PC-9 (cell line): Measurements from ENCODE around the gene PRDX3. TPM values are rescaled to one million over a fixed set of nuclear protein-coding genes. Genes with fewer than 3 reads are reported as not detected.

ENCODE experiments used
- BruUV-seq: library from RNA; stranded (reverse); fragments of 400-500 nt; replicated peaks from 2 replicates; lab custom pipeline; 2021; lab: Mats Ljungman, UMichigan
- CTCF ChIA-PET: fragments of 300-600 bp; sonication (Branson Sonifier 250); formaldehyde crosslinking; loops from one replicate; lab custom pipeline; 2022; ENCODE audit warnings: antibody characterized with exemption; lab: Charles Lee
- POLR2A ChIA-PET: fragments of 300-600 bp; sonication (Branson Sonifier 250); formaldehyde crosslinking; loops from one replicate; lab custom pipeline; 2022; ENCODE audit warnings: antibody characterized with exemption; ENCODE audit not compliant: unreplicated experiment; lab: Charles Lee
- DNase-seq, 2 experiments: peaks; one replicate each; pipeline versions ENCODE4 v3.0.0 to v3.0.0-alpha.2; 2015 to 2022; ENCODE audit warnings: mixed read lengths in 1 of 2
- H2AFZ ChIP-seq: fragments of 200-600 bp; sonication (generic); 2 replicates; pipeline ENCODE4 v1.8.1; 2017; ENCODE audit warnings: antibody characterized with exemption
- H3F3A ChIP-seq: fragments of 200-600 bp; sonication (generic); 2 replicates; pipeline ENCODE4 v1.8.1; 2017; ENCODE audit warnings: antibody characterized with exemption, mild to moderate bottlenecking, low read depth; ENCODE audit not compliant: insufficient read depth
- H3K27ac ChIP-seq: fragments of 200-600 bp; sonication (generic); 2 replicates; pipeline ENCODE4 v1.6.1; 2016; ENCODE audit warnings: mixed run types
- H3K27me3 ChIP-seq: fragments of 200-600 bp; sonication (generic); 2 replicates; pipeline ENCODE4 v1.6.1; 2016; ENCODE audit warnings: low read depth, mixed run types; ENCODE audit not compliant: insufficient read depth
- H3K36me3 ChIP-seq: fragments of 200-600 bp; sonication (generic); 2 replicates; pipeline ENCODE4 v1.6.1; 2016; ENCODE audit warnings: low read depth, mixed run types
- H3K4me1 ChIP-seq: fragments of 200-600 bp; sonication (generic); replicated peaks from 2 replicates; pipeline ENCODE4 v1.6.1; 2016; ENCODE audit warnings: mixed run types; ENCODE audit not compliant: insufficient read depth
- H3K4me2 ChIP-seq: fragments of 200-600 bp; sonication (generic); 2 replicates; pipeline ENCODE4 v1.6.1; 2017; ENCODE audit warnings: mixed run types
- H3K4me3 ChIP-seq: fragments of 200-600 bp; sonication (generic); 2 replicates; pipeline ENCODE4 v1.6.1; 2016; ENCODE audit warnings: mixed run types
- H3K79me2 ChIP-seq: fragments of 200-600 bp; sonication (generic); 2 replicates; pipeline ENCODE4 v1.6.1; 2017; ENCODE audit warnings: low read depth, mixed run types
- H3K9me2 ChIP-seq: fragments of 200-600 bp; sonication (generic); 2 replicates; pipeline ENCODE4 v1.8.1; 2017; ENCODE audit warnings: mild to moderate bottlenecking; ENCODE audit not compliant: insufficient read depth
- H3K9me3 ChIP-seq: fragments of 200-600 bp; sonication (generic); 2 replicates; pipeline ENCODE4 v1.8.1; 2016; ENCODE audit warnings: low read depth; ENCODE audit not compliant: insufficient read depth
- H4K20me1 ChIP-seq: fragments of 200-600 bp; sonication (generic); 2 replicates; pipeline ENCODE4 v1.8.1; 2017; ENCODE audit not compliant: insufficient read depth
- EZH2 ChIP-seq: fragments of 200-600 bp; sonication (generic); IDR thresholded peaks from 2 replicates; pipeline ENCODE4 v1.8.0; 2017; ENCODE audit warnings: antibody characterized with exemption, low read depth
- intact Hi-C: fragments of 100-400 bp; cut with micrococcal nuclease; formaldehyde crosslinking; loops from one replicate; pipeline ENCODE4 v1.10.0; 2022; ENCODE audit not compliant: unreplicated experiment
- total RNA-seq: library from RNA; stranded (reverse); gene quantifications from 2 replicates; pipeline ENCODE4 v1.2.3, GENCODE V29; 2021
- TF ChIP-seq, protein P1 (sequence below): fragments of 200-600 bp; sonication (generic); conservative IDR thresholded peaks from 2 replicates; pipeline ENCODE4 v1.6.1; 2017; ENCODE audit warnings: mixed run types, antibody characterized with exemption, mild to moderate bottlenecking, moderate library complexity

Gene PRDX3
- total RNA-seq, 1 experiment from 2014 or later, result 144 TPM

DNA sequence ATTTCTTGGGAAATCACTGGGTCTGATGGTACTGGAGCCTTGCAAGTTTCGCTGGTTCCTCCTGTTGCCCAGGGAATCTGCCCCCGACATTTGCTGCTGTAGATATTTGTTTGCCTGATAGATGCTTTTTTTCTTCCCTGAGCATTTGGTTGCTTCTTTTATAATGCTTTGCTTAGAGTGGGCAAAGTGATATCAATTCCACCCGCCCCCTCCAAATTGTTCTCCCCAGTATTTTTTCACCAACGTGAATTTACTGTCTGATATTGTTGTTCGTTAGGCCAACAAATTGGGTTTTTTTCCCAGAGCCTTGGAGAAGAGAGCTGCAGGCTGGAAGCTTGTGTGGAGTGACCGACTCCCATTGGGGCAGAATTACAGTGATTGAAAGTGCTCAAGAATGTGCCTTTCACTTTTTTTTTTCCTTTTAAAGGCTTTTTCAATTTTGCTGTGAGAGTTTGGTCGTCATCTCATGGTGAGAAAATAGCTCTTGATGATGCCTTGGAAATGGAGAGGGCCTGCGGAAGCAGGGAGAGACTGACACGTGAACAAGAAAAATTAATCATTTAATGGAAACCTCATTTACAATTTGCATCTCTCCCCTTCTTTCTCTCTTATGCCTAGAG is 31.2 kb upstream of the PRDX3 start:
- TF ChIP-seq, protein P1, sequence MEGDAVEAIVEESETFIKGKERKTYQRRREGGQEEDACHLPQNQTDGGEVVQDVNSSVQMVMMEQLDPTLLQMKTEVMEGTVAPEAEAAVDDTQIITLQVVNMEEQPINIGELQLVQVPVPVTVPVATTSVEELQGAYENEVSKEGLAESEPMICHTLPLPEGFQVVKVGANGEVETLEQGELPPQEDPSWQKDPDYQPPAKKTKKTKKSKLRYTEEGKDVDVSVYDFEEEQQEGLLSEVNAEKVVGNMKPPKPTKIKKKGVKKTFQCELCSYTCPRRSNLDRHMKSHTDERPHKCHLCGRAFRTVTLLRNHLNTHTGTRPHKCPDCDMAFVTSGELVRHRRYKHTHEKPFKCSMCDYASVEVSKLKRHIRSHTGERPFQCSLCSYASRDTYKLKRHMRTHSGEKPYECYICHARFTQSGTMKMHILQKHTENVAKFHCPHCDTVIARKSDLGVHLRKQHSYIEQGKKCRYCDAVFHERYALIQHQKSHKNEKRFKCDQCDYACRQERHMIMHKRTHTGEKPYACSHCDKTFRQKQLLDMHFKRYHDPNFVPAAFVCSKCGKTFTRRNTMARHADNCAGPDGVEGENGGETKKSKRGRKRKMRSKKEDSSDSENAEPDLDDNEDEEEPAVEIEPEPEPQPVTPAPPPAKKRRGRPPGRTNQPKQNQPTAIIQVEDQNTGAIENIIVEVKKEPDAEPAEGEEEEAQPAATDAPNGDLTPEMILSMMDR, result peak; percentile 31; the same call in 1 of the 2 replicates
- no peak for TF ChIP-seq EZH2
- no peak for DNase-seq
- no peaks in the 10 kb centered on the region for H3K9me3 ChIP-seq
- CTCF ChIA-PET, result interaction anchor here (0.7 to 1.3 kb wide), 3 partner anchors 24 to 450 kb away, joined by 3 to 14 read pairs (median 4); no protein-coding TSS in a partner anchor
- H3K79me2 ChIP-seq, result no peaks in the 10 kb centered on the region
- intact Hi-C loops, result loop anchor here (1.0 to 10.0 kb wide), 6 partner anchors 42 to 645 kb away; partner anchors contain the start of gene BAG3
- H2AFZ ChIP-seq, result no peak overlapping the region
- peak overlapping the region; percentile 57 for H3K4me2 ChIP-seq
- H3K36me3 ChIP-seq, result no peaks in the 10 kb centered on the region
- no peaks in the 10 kb centered on the region for H4K20me1 ChIP-seq
- POLR2A ChIA-PET, result no interaction called here
- H3K27me3 ChIP-seq, result no peaks in the 10 kb centered on the region
- H3K27ac ChIP-seq, result no peak overlapping the region
- peaks cover 20% of the 10 kb centered on the region for H3K4me1 ChIP-seq
- H3K9me2 ChIP-seq, result no peaks in the 10 kb centered on the region
- H3K4me3 ChIP-seq, result no peak overlapping the region
- BruUV-seq, result no TSS peak
- no peaks in the 10 kb centered on the region; the same call in 1 of the 2 replicates for H3F3A ChIP-seq

DNA sequence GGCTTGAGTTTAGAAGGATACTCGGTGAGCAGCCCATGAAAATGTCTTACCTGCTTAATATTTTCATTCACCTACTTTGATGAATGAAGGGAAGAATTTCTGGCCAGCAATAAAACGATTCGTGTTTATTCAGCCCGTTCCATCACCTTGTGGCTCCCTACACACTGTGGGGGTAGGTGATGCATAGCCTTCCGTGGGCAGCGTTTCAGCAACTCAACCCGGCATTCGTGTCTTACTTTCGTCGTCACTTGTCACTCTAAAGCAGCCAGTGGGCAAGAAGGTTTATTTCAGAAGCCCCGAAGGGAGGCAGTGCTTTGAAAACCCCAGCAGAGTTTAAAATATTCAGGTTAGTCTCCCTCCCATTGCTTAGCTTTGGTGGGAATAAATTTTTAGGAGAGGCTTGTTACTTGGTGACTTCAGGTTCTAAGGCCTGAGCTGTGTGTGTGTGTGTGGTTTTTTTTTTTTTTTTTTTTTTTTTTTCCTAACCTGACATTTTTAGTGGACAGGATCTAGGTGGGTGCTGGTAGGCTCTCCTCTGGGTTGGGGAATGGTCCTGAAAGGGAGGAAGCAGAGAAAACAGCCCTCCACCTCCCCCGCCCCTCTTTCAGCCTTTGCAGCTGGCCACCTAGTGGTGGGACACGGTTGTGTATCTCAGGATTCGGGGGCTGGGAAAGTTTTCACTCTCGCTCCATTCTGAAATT is 30.6 kb upstream of the PRDX3 start:
- Histone ChIP-seq H3K27me3 (no peaks in the 10 kb centered on the region), H3K9me3 (no peaks in the 10 kb centered on the region), H3K4me1 (peaks cover 20% of the 10 kb centered on the region), H3K27ac (no peak overlapping the region), H3K9me2 (no peaks in the 10 kb centered on the region), H2AFZ (no peak overlapping the region), H3K4me3 (peak overlapping the region; percentile 86; the same call in 1 of the 2 replicates), H3K36me3 (no peaks in the 10 kb centered on the region), H3K79me2 (no peaks in the 10 kb centered on the region), H4K20me1 (no peaks in the 10 kb centered on the region), H3F3A (peaks cover 3% of the 10 kb centered on the region; the same call in 1 of the 2 replicates), H3K4me2 (peak overlapping the region; percentile 97)
- DNase-seq, result peak in 1 of 2 experiments; percentile 9
- POLR2A ChIA-PET, result interaction anchor here (0.6 kb wide), 2 partner anchors 106 to 129 kb away, joined by 15 to 26 read pairs; partner anchors contain the start of gene EIF3A
- CTCF ChIA-PET, result interaction anchor here (0.6 to 1.3 kb wide), 6 partner anchors 25 to 283 kb away, joined by 3 to 14 read pairs (median 5); no protein-coding TSS in a partner anchor
- intact Hi-C loops, result loop anchor here (1.0 to 10.0 kb wide), 6 partner anchors 43 to 646 kb away; partner anchors contain the start of gene BAG3
- no peak for TF ChIP-seq EZH2
- TF ChIP-seq, protein P1, result peak; percentile 80
- BruUV-seq, result no TSS peak

DNA sequence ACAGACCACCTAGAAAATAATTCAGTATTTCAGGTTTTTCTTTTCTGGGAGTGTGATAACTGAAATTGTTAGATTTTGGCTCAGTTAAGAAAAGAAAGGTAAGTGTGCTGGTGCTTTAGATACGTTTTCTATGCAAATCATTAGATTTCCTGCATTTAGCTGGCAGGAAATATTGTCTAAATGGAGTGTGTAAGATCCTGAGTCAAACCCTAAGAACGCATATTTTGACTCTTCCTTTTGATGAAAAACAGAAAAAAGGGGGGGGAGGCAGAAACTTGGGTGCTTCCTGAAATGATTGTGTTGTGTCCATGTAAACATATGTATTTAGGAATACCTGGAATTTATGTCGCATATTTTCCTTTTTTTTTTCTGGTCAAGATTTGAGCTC is 29.9 kb upstream of the PRDX3 start:
- Histone ChIP-seq H3K79me2 (no peaks in the 10 kb centered on the region), H3K36me3 (no peaks in the 10 kb centered on the region), H3K4me2 (peak overlapping the region; percentile 97), H3K27ac (no peak overlapping the region), H2AFZ (peak overlapping the region; percentile 87), H3K27me3 (no peaks in the 10 kb centered on the region), H4K20me1 (no peaks in the 10 kb centered on the region), H3F3A (peaks cover 3% of the 10 kb centered on the region; the same call in 1 of the 2 replicates), H3K4me3 (peak overlapping the region; percentile 86; the same call in 1 of the 2 replicates), H3K9me3 (no peaks in the 10 kb centered on the region), H3K4me1 (peaks cover 21% of the 10 kb centered on the region), H3K9me2 (no peaks in the 10 kb centered on the region)
- POLR2A ChIA-PET, result no interaction called here
- BruUV-seq, result no TSS peak
- TF ChIP-seq, protein P1, result no peak
- TF ChIP-seq EZH2, result no peak
- CTCF ChIA-PET, result interaction anchor here (1.1 to 1.2 kb wide), 2 partner anchors 63 to 284 kb away, joined by 3 to 5 read pairs; no protein-coding TSS in a partner anchor
- no peak for DNase-seq
- intact Hi-C loops, result loop anchor here (2.0 to 10.0 kb wide), 4 partner anchors 44 to 646 kb away; partner anchors contain the start of gene BAG3
